ENCODE data around the gene SUSD3. TPM values are rescaled to one million over a fixed set of nuclear protein-coding genes. Genes with fewer than 3 reads are reported as not detected.

Gene SUSD3
- total RNA-seq, 3 donors from 2014 or later: 1.3 to 52.4 (median 45.9) TPM

GRCh38 chr9:93077367-93077766 lies 18.9 kb downstream of the SUSD3 start:
- H3K9me3 ChIP-seq: no peaks in the 10 kb centered on the region
- H3K4me1 ChIP-seq: peaks cover 0 to 4% of the 10 kb centered on the region in 2 donors
- DNase-seq (ENCODE audit: low spot score in 2 of 2): no peak
- no peak overlapping the region for H3K27ac ChIP-seq
- intact Hi-C loops (cut with DNase I; ENCODE audit: low total_unique reads): no loop called here
- H3K4me3 ChIP-seq: no peak overlapping the region
- H3K27me3 ChIP-seq: no peaks in the 10 kb centered on the region
- TF ChIP-seq CTCF (IDR thresholded peaks at IDR 0.05) (no peak), POLR2AphosphoS5 (IDR thresholded peaks at IDR 0.05) (no peak), POLR2A (IDR thresholded peaks at IDR 0.05) (no peak)
- H3K36me3 ChIP-seq: no peaks in the 10 kb centered on the region

GRCh38 chr9:93077811-93078210 lies 19.3 kb downstream of the SUSD3 start:
- Histone ChIP-seq H3K4me1 (peaks cover 0 to under 1% of the 10 kb centered on the region in 2 donors), H3K36me3 (no peaks in the 10 kb centered on the region), H3K27ac (no peak overlapping the region), H3K27me3 (no peaks in the 10 kb centered on the region), H3K4me3 (no peak overlapping the region), H3K9me3 (no peaks in the 10 kb centered on the region)
- intact Hi-C loops (cut with DNase I; ENCODE audit: low total_unique reads): no loop called here
- DNase-seq (ENCODE audit: low spot score in 2 of 2): no peak
- no peak for TF ChIP-seq POLR2A (IDR thresholded peaks at IDR 0.05)

GRCh38 chr9:93079371-93079770 lies 20.9 kb downstream of the SUSD3 start:
- Histone ChIP-seq H3K27me3 (no peaks in the 10 kb centered on the region), H3K4me3 (no peak overlapping the region), H3K4me1 (no peaks in the 10 kb centered on the region), H3K9me3 (no peaks in the 10 kb centered on the region), H3K27ac (no peak overlapping the region), H3K36me3 (no peaks in the 10 kb centered on the region)
- TF ChIP-seq POLR2A (IDR thresholded peaks at IDR 0.05) (no peak), POLR2AphosphoS5 (IDR thresholded peaks at IDR 0.05) (no peak)
- intact Hi-C loops (cut with DNase I; ENCODE audit: low total_unique reads): no loop called here
- DNase-seq (ENCODE audit: low spot score in 2 of 2): peak in 1 of 2 donors; percentile 37

GRCh38 chr9:93080406-93080805 lies 21.9 kb downstream of the SUSD3 start:
- intact Hi-C loops (cut with DNase I; ENCODE audit: low total_unique reads): no loop called here
- peak in 1 of 2 donors; percentile 49 for DNase-seq (ENCODE audit: low spot score in 2 of 2)
- H3K27me3 ChIP-seq: no peaks in the 10 kb centered on the region
- H3K4me3 ChIP-seq: no peak overlapping the region
- H3K4me1 ChIP-seq: no peaks in the 10 kb centered on the region
- no peak overlapping the region for H3K27ac ChIP-seq
- H3K9me3 ChIP-seq: no peaks in the 10 kb centered on the region
- TF ChIP-seq CTCF (IDR thresholded peaks at IDR 0.05) (no peak), POLR2AphosphoS5 (IDR thresholded peaks at IDR 0.05) (no peak), POLR2A (IDR thresholded peaks at IDR 0.05) (no peak)
- no peaks in the 10 kb centered on the region for H3K36me3 ChIP-seq

- Histone ChIP-seq H3K4me3 (no peak overlapping the region), H3K36me3 (no peaks in the 10 kb centered on the region), H3K4me1 (no peaks in the 10 kb centered on the region), H3K9me3 (no peaks in the 10 kb centered on the region), H3K27ac (no peak overlapping the region), H3K27me3 (no peaks in the 10 kb centered on the region)
- TF ChIP-seq POLR2AphosphoS5 (IDR thresholded peaks at IDR 0.05) (no peak), POLR2A (IDR thresholded peaks at IDR 0.05) (no peak), CTCF (IDR thresholded peaks at IDR 0.05) (no peak)
- DNase-seq (ENCODE audit: low spot score in 2 of 2): peak in 1 of 2 donors; percentile 33
- intact Hi-C loops (cut with DNase I; ENCODE audit: low total_unique reads): no loop called here
Observed at GRCh38 chr9:93081081-93081529, 22.6 kb downstream of the SUSD3 start.

- H3K9me3 ChIP-seq: no peaks in the 10 kb centered on the region
- intact Hi-C loops (cut with DNase I; ENCODE audit: low total_unique reads): no loop called here
- no peaks in the 10 kb centered on the region for H3K4me1 ChIP-seq
- no peak for TF ChIP-seq POLR2A (IDR thresholded peaks at IDR 0.05)
- TF ChIP-seq CTCF (IDR thresholded peaks at IDR 0.05): no peak
- no peak for TF ChIP-seq POLR2AphosphoS5 (IDR thresholded peaks at IDR 0.05)
- H3K4me3 ChIP-seq: no peak overlapping the region
- DNase-seq (ENCODE audit: low spot score in 2 of 2): no peak
- H3K36me3 ChIP-seq: no peaks in the 10 kb centered on the region
- no peak overlapping the region for H3K27ac ChIP-seq
- H3K27me3 ChIP-seq: no peaks in the 10 kb centered on the region
Observed at GRCh38 chr9:93081931-93082330, 23.4 kb downstream of the SUSD3 start.

Data from breast epithelium (tissue), 4 donors.